Testis (tissue), 2 donors: Measurements from ENCODE around the gene PRPF40A.

Experiments used
- CTCF ChIP-seq, 3 experiments: fragments of 450-650 bp in 2 of 3; fragments of 200-600 bp in 1 of 3; sonication (generic) in 1 of 3; IDR thresholded peaks; one replicate each; pipeline ENCODE4 v1.5.1; 2016 to 2019; ENCODE audit warnings: antibody characterized with exemption in 3 of 3, mild to moderate bottlenecking in 2 of 3, moderate library complexity in 1 of 3
- POLR2A ChIP-seq: fragments of 450-650 bp; IDR thresholded peaks from one replicate; pipeline ENCODE4 v1.6.1; 2017; ENCODE audit warnings: antibody characterized with exemption, mild to moderate bottlenecking, moderate library complexity

GRCh38 chr2:152618193-152618564, 99.1 kb downstream of the PRPF40A start:
- TF ChIP-seq POLR2A (no peak), CTCF (IDR thresholded peaks at IDR 0.05) (no peak)
